ENCODE data around the gene IGFBP4.

Gene IGFBP4

GRCh38 chr17:40457369-40457768 lies 14.1 kb downstream of the IGFBP4 start:
- no peak for DNase-seq

GRCh38 chr17:40457964-40458791 lies 14.9 kb downstream of the IGFBP4 start:
- no peak for DNase-seq

GRCh38 chr17:40458851-40459482 lies 15.7 kb downstream of the IGFBP4 start:
- DNase-seq = no peak

- DNase-seq = no peak
Measured at GRCh38 chr17:40459636-40460603, 16.7 kb downstream of the IGFBP4 start.

GRCh38 chr17:40460604-40460967 lies 17.3 kb downstream of the IGFBP4 start:
- DNase-seq = no peak

GRCh38 chr17:40460968-40461731 lies 17.9 kb downstream of the IGFBP4 start:
- DNase-seq = no peak

GRCh38 chr17:40461732-40462342 lies 18.6 kb downstream of the IGFBP4 start:
- DNase-seq = no peak

GRCh38 chr17:40462343-40463121 lies 19.3 kb downstream of the IGFBP4 start:
- DNase-seq = no peak

- DNase-seq = no peak
Measured at GRCh38 chr17:40463122-40463550, 19.9 kb downstream of the IGFBP4 start.

GRCh38 chr17:40464392-40464855 lies 21.2 kb downstream of the IGFBP4 start:
- DNase-seq = no peak

GRCh38 chr17:40466298-40466971 lies 23.2 kb downstream of the IGFBP4 start:
- DNase-seq = no peak

GRCh38 chr17:40467281-40467867 lies 24.1 kb downstream of the IGFBP4 start:
- DNase-seq = no peak

- DNase-seq = no peak
Measured at GRCh38 chr17:40468560-40468959, 25.3 kb downstream of the IGFBP4 start.

GRCh38 chr17:40469805-40470675 lies 26.8 kb downstream of the IGFBP4 start:
- DNase-seq = no peak

GRCh38 chr17:40470932-40471828 lies 27.9 kb downstream of the IGFBP4 start:
- no peak for DNase-seq

- no peak for DNase-seq
Measured at GRCh38 chr17:40471846-40472732, 28.8 kb downstream of the IGFBP4 start.
